DMS 273 treated with DMSO at 0.1 percent for 48 hours (cell line): ENCODE results near the gene GRAMD1B.
"Not testable (repeated sequence)": the region's sequence is repeated elsewhere in the genome, so short reads cannot be mapped to it uniquely, and the experiment has no call there.

Experiments used
- DNase-seq: peaks from one replicate; lab custom pipeline; 2025; lab: John Stamatoyannopoulos, UW

Gene GRAMD1B

GRCh38 chr11:123443851-123444623 is 14.0 kb downstream of the GRAMD1B start:
- no peak for DNase-seq

GRCh38 chr11:123448823-123449222 is 18.8 kb downstream of the GRAMD1B start:
- no peak for DNase-seq

- no peak for DNase-seq
These were observed 19.4 kb downstream of the GRAMD1B start for GRCh38 chr11:123449436-123449835.

- no peak for DNase-seq
These were observed 20.6 kb downstream of the GRAMD1B start for GRCh38 chr11:123450623-123451022.

GRCh38 chr11:123451183-123451781 is 21.2 kb downstream of the GRAMD1B start:
- no peak for DNase-seq

GRCh38 chr11:123452794-123453193 is 22.7 kb downstream of the GRAMD1B start:
- no peak for DNase-seq

- no peak for DNase-seq
These were observed 24.1 kb downstream of the GRAMD1B start for GRCh38 chr11:123454060-123454651.

GRCh38 chr11:123454796-123455195 is 24.7 kb downstream of the GRAMD1B start:
- DNase-seq = no peak

- not testable (repeated sequence) for DNase-seq
These were observed 26.4 kb downstream of the GRAMD1B start for GRCh38 chr11:123456448-123456847.

- DNase-seq = no peak
These were observed 27.2 kb downstream of the GRAMD1B start for GRCh38 chr11:123457187-123457770.

GRCh38 chr11:123458501-123458900 is 28.4 kb downstream of the GRAMD1B start:
- DNase-seq = no peak

GRCh38 chr11:123460012-123460700 is 30.1 kb downstream of the GRAMD1B start:
- DNase-seq = no peak

- DNase-seq = no peak
These were observed 31.1 kb downstream of the GRAMD1B start for GRCh38 chr11:123461164-123461563.

GRCh38 chr11:123465667-123466066 is 35.6 kb downstream of the GRAMD1B start:
- DNase-seq = not testable (repeated sequence)

GRCh38 chr11:123466172-123466571 is 36.1 kb downstream of the GRAMD1B start:
- DNase-seq = not testable (repeated sequence)

- no peak for DNase-seq
These were observed 39.0 kb downstream of the GRAMD1B start for GRCh38 chr11:123469089-123469488.

GRCh38 chr11:123469586-123469985 is 39.5 kb downstream of the GRAMD1B start:
- no peak for DNase-seq

- no peak for DNase-seq
These were observed 40.8 kb downstream of the GRAMD1B start for GRCh38 chr11:123470842-123471241.

- DNase-seq = peak; percentile 12
These were observed 42.3 kb downstream of the GRAMD1B start for GRCh38 chr11:123472236-123472935.

GRCh38 chr11:123473941-123474677 is 44.0 kb downstream of the GRAMD1B start:
- DNase-seq = no peak

GRCh38 chr11:123474994-123475393 is 44.9 kb downstream of the GRAMD1B start:
- DNase-seq = no peak
